Naive thymus-derived CD4-positive, alpha-beta T cell (primary cell): ENCODE data around the gene ULK1. TPM values are rescaled to one million over a fixed set of nuclear protein-coding genes. Genes with fewer than 3 reads are reported as not detected.
A peak's percentile ranks its signal among the peaks of the same experiment; 100 is the strongest.

Experiments used
- ATAC-seq: fragments of 150-1000 bp; cut with Tn5 transposase; 2 replicates; pipeline ENCODE4 v1.10.0; 2021; ENCODE audit warnings: mild to moderate bottlenecking, moderate library complexity
- CTCF ChIA-PET: fragments of 350-600 bp; sonication (Branson Sonifier 250); formaldehyde crosslinking; loops from one replicate; lab custom pipeline; 2021; ENCODE audit warnings: antibody characterized with exemption; lab: Charles Lee
- POLR2A ChIA-PET: fragments of 350-600 bp; sonication (Branson Sonifier 250); formaldehyde crosslinking; loops from one replicate; lab custom pipeline; 2021; ENCODE audit warnings: antibody characterized with exemption, inconsistent platforms; lab: Charles Lee
- DNase-seq, 9 donors: peaks; one replicate each; pipeline versions ENCODE4 v3.0.0 to v3.0.0-alpha.2; 2020 to 2022; ENCODE audit warnings: mixed read lengths in 1 of 9
- H3K27ac ChIP-seq: one replicate; pipeline ENCODE4 v1.7.0; 2013; ENCODE audit warnings: mild to moderate bottlenecking, low read depth, low read length, moderate library complexity
- H3K27me3 ChIP-seq, 2 donors: one replicate each; pipeline ENCODE4 v1.7.0; 2013; ENCODE audit warnings: low read length in 2 of 2, mild to moderate bottlenecking in 2 of 2, moderate library complexity in 2 of 2; ENCODE audit not compliant: control insufficient read depth in 2 of 2, insufficient read depth in 2 of 2
- H3K36me3 ChIP-seq, 3 experiments: 1 replicate in 2 of 3; 2 replicates in 1 of 3; pipeline ENCODE4 v1.7.0; 2013; ENCODE audit warnings: low read length in 3 of 3, mild to moderate bottlenecking in 3 of 3, moderate library complexity in 1 of 3; ENCODE audit not compliant: insufficient read depth in 3 of 3, control insufficient read depth in 2 of 3
- H3K4me1 ChIP-seq, 2 donors: one replicate each; pipeline ENCODE4 v1.7.0; 2013; ENCODE audit warnings: low read length in 2 of 2, mild to moderate bottlenecking in 2 of 2, moderate library complexity in 1 of 2; ENCODE audit not compliant: control insufficient read depth in 2 of 2, insufficient read depth in 2 of 2
- H3K4me3 ChIP-seq: 2 replicates; pipeline ENCODE4 v1.7.0; 2013; ENCODE audit warnings: mild to moderate bottlenecking, low read length
- H3K9me3 ChIP-seq, 3 experiments: 1 replicate in 2 of 3; 2 replicates in 1 of 3; pipeline ENCODE4 v1.7.0; 2013; ENCODE audit warnings: low read length in 3 of 3; ENCODE audit not compliant: control insufficient read depth in 2 of 3
- H3K27ac Mint-ChIP-seq, 9 donors: one replicate each; pipeline ENCODE4 v1.8.0; 2020 to 2022; ENCODE audit warnings: mixed read lengths in 9 of 9, mild to moderate bottlenecking in 8 of 9, moderate library complexity in 5 of 9, inconsistent platforms in 2 of 9
- H3K27me3 Mint-ChIP-seq, 5 donors: one replicate each; pipeline ENCODE4 v1.8.0; 2021 to 2022; ENCODE audit warnings: mixed read lengths in 5 of 5, mild to moderate bottlenecking in 1 of 5
- H3K36me3 Mint-ChIP-seq, 5 donors: one replicate each; pipeline ENCODE4 v1.8.0; 2020 to 2022; ENCODE audit warnings: mixed read lengths in 5 of 5, mild to moderate bottlenecking in 3 of 5, inconsistent platforms in 1 of 5
- H3K4me1 Mint-ChIP-seq, 7 donors: one replicate each; pipeline ENCODE4 v1.8.0; 2020 to 2022; ENCODE audit warnings: mixed read lengths in 7 of 7, mild to moderate bottlenecking in 3 of 7, inconsistent platforms in 1 of 7
- H3K4me3 Mint-ChIP-seq, 10 donors: one replicate each; pipeline ENCODE4 v1.8.0; 2020 to 2022; ENCODE audit warnings: mild to moderate bottlenecking in 10 of 10, mixed read lengths in 10 of 10, moderate library complexity in 6 of 10, inconsistent platforms in 2 of 10
- H3K9me3 Mint-ChIP-seq, 11 donors: one replicate each; pipeline ENCODE4 v1.8.0; 2020 to 2022; ENCODE audit warnings: mixed read lengths in 11 of 11, mild to moderate bottlenecking in 4 of 11, inconsistent platforms in 1 of 11, moderate library complexity in 1 of 11
- intact Hi-C, 2 donors: fragments of 100-400 bp; cut with micrococcal nuclease; formaldehyde crosslinking; loops; one replicate each; pipeline ENCODE4 v1.15.1; 2023
- polyA plus RNA-seq, 2 donors: library from polyadenylated mRNA; unstranded; fragments of 300-500 nt; fragmentation: Illumina TruSeq; gene quantifications; one replicate each; pipeline ENCODE4 v1.2.3, GENCODE V29; 2021
- total RNA-seq, 6 experiments: library from RNA in 5 of 6; stranded (reverse) in 5 of 6; gene quantifications; 1 replicate in 5 of 6; 2 replicates in 1 of 6; pipeline ENCODE4 v1.2.3 and lab custom pipeline; 2021 to 2026

The ULK1 gene
- total and polyA plus RNA-seq, 7 experiments from 2014 or later, result 0.28 to 109 (median 36.3) TPM

DNA sequence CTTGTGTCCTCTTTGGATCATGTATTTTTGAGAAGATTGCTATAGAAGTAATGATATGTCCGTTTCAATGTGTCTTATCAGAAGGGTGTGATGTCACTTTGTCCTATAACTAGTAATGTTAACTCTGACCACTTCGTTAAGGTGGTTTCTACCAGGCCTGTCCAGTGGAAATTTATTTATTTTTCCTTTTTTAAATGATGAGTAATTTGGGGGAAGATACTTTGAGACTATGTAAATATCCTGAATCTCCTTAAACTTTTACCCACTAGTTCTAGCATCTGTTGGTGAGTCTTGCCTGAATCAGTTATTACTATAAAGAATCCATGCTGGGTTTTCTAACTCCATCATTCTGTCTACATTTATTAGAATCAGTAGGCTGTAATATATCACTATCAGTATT is 70.7 kb downstream of the ULK1 start:
- H3K9me3 ChIP-seq, result no peaks in the 10 kb centered on the region
- DNase-seq (no peak), ATAC-seq (no peak)
- peaks cover 0 to 38% (median 15%) of the 10 kb centered on the region in 5 donors for H3K36me3 Mint-ChIP-seq
- POLR2A ChIA-PET, result no interaction called here
- no peaks in the 10 kb centered on the region for H3K9me3 Mint-ChIP-seq
- H3K27ac Mint-ChIP-seq, result peak overlapping the region in 6 of 9 donors; percentile 24 to 88 (median 60)
- H3K27ac ChIP-seq, result peak overlapping the region; percentile 25
- peaks cover 0 to 12% (median 7%) of the 10 kb centered on the region in 3 experiments for H3K36me3 ChIP-seq
- CTCF ChIA-PET, result interaction anchor here (0.7 kb wide), 1 partner anchor 556 kb away, joined by 3 read pairs; no protein-coding TSS in a partner anchor
- H3K4me1 Mint-ChIP-seq, result peaks cover 34 to 70% (median 62%) of the 10 kb centered on the region in 7 donors
- peaks cover 17 to 19% of the 10 kb centered on the region in 2 donors for H3K4me1 ChIP-seq
- no peak overlapping the region for H3K4me3 Mint-ChIP-seq
- H3K27me3 Mint-ChIP-seq, result no peaks in the 10 kb centered on the region
- no peak overlapping the region for H3K4me3 ChIP-seq
- intact Hi-C loops, result no loop called here
- H3K27me3 ChIP-seq, result no peaks in the 10 kb centered on the region

DNA sequence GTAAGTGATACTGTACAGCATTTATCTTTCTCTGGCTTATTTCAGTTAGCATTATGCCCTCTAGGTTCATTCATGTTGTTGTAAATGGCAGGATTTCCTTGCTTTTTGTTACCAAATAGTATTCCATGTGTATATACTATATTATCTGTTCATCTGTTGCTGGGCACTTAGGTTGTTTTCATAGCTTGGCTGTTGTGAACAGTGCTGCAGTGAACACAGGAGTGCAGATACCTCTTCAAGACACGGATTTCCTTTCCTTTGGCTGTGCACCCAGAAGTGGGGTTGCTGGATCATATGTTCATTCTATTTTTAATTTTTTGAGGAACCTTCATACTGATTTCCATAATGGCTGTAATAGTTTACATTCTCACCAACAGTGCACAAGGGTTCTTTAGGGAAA is 76.8 kb downstream of the ULK1 start:
- Histone ChIP-seq H3K4me1 (no peaks in the 10 kb centered on the region), H3K9me3 (no peaks in the 10 kb centered on the region), H3K27me3 (no peaks in the 10 kb centered on the region), H3K36me3 (no peaks in the 10 kb centered on the region), H3K4me3 (no peak overlapping the region), H3K27ac (no peak overlapping the region)
- ChIA-PET CTCF (no interaction called here), POLR2A (no interaction called here)
- no peak for DNase-seq
- Mint-ChIP-seq H3K27ac (peak overlapping the region in 3 of 9 donors; percentile 9 to 32 (median 21)), H3K4me3 (peak overlapping the region in 1 of 10 donors; percentile 32), H3K36me3 (peaks cover 0 to 27% (median 13%) of the 10 kb centered on the region in 5 donors), H3K27me3 (no peaks in the 10 kb centered on the region), H3K4me1 (peaks cover 13 to 62% (median 49%) of the 10 kb centered on the region in 7 donors), H3K9me3 (no peaks in the 10 kb centered on the region)
- intact Hi-C loops, result no loop called here
- no peak for ATAC-seq

Other genes starting within 250 kb of the ULK1 start
- 100 to 1,000 TPM in 2 of 5 experiments, 10 to 100 TPM in 3; 65.6 to 120 (median 98.4) TPM for gene SFSWAP, start 183.5 kb upstream of the ULK1 start, total RNA-seq
- gene SFSWAP, start 183.5 kb upstream of the ULK1 start, polyA plus RNA-seq, result 10 to 100 TPM; 16.9 to 23.9 TPM
- 1 to 10 TPM in 2 of 5 experiments, not detected in 3; 1.1 to 9.3 TPM for gene MMP17, start 66.2 kb upstream of the ULK1 start, total RNA-seq
- not detected for gene MMP17, start 66.2 kb upstream of the ULK1 start, polyA plus RNA-seq
- 10 to 100 TPM; 23.4 to 54.9 (median 49.2) TPM for gene PUS1, start 34.7 kb downstream of the ULK1 start, total RNA-seq
- gene PUS1, start 34.7 kb downstream of the ULK1 start, polyA plus RNA-seq, result 10 to 100 TPM; 15.0 to 37.1 TPM
- 10 to 100 TPM; 62.2 to 86.8 (median 82.6) TPM for gene EP400, start 55.3 kb downstream of the ULK1 start, total RNA-seq
- 1 to 10 TPM; 2.8 to 6.0 TPM for gene EP400, start 55.3 kb downstream of the ULK1 start, polyA plus RNA-seq
- gene DDX51, start 249.7 kb downstream of the ULK1 start, total RNA-seq, result 10 to 100 TPM; 33.2 to 54.8 (median 50.6) TPM
- gene DDX51, start 249.7 kb downstream of the ULK1 start, polyA plus RNA-seq, result 10 to 100 TPM in 1 of 2 donors, 1 to 10 TPM in 1; 8.8 to 15.6 TPM
- 10 to 100 TPM; 19.3 to 27.1 (median 21.1) TPM for gene NOC4L, start 249.8 kb downstream of the ULK1 start, total RNA-seq
- gene NOC4L, start 249.8 kb downstream of the ULK1 start, polyA plus RNA-seq, result 10 to 100 TPM; 16.9 to 29.0 TPM